AG04449 (cell line): ENCODE measurements around the gene ANXA4.

Source experiments
- CTCF ChIA-PET: fragments of 350-600 bp; formaldehyde crosslinking; extraction: SDS; loops from one replicate; lab custom pipeline; 2021; ENCODE audit warnings: antibody characterized with exemption; lab: Yijun Ruan, JAX
- POLR2A ChIA-PET: fragments of 400-600, 350-600 bp; formaldehyde crosslinking; extraction: SDS; loops from one replicate; lab custom pipeline; 2020; ENCODE audit warnings: antibody characterized with exemption, inconsistent platforms; lab: Yijun Ruan, JAX
- DNase-seq: peaks from one replicate; pipeline ENCODE4 v3.0.0-alpha.2; 2010; ENCODE audit warnings: low read depth, low spot score
- H3K4me3 ChIP-seq: 2 replicates; pipeline ENCODE4 v1.5.1; 2011; ENCODE audit warnings: low read depth, mild to moderate bottlenecking, control low read depth, low read length
- CTCF ChIP-seq: IDR thresholded peaks from one replicate; pipeline ENCODE4 v1.5.1; 2011; ENCODE audit warnings: mild to moderate bottlenecking, moderate library complexity, low read length, control low read depth, inconsistent platforms; ENCODE audit not compliant: insufficient read depth; ENCODE audit errors: missing control alignments

ANXA4 gene

GRCh38 chr2:69764286-69765095 lies 22.6 kb downstream of the ANXA4 start:
- TF ChIP-seq CTCF = no peak
- no peak overlapping the region for H3K4me3 ChIP-seq
- DNase-seq = no peak
- CTCF ChIA-PET = no interaction called here
- POLR2A ChIA-PET = no interaction called here

- H3K4me3 ChIP-seq = no peak overlapping the region
- no peak for TF ChIP-seq CTCF
- ChIA-PET POLR2A (no interaction called here), CTCF (no interaction called here)
- DNase-seq = no peak
Measured at GRCh38 chr2:69765096-69765380, 23.1 kb downstream of the ANXA4 start.

- no peak for TF ChIP-seq CTCF
- no peak overlapping the region for H3K4me3 ChIP-seq
- no peak for DNase-seq
- ChIA-PET CTCF (interaction anchor here (2.4 to 3.9 kb wide), 3 partner anchors 9 to 51 kb away, joined by 9 to 29 read pairs (median 17); no protein-coding TSS in a partner anchor), POLR2A (interaction anchor here (1.4 kb wide), 1 partner anchor 23 kb away, joined by 3 read pairs; no protein-coding TSS in a partner anchor)
Measured at GRCh38 chr2:69766014-69766413, 24.1 kb downstream of the ANXA4 start.

GRCh38 chr2:69767034-69767433 lies 25.1 kb downstream of the ANXA4 start:
- CTCF ChIA-PET = interaction anchor here (0.9 to 3.9 kb wide), 6 partner anchors 10 to 50 kb away, joined by 3 to 29 read pairs (median 7); no protein-coding TSS in a partner anchor
- peak; percentile 32 for TF ChIP-seq CTCF
- POLR2A ChIA-PET = interaction anchor here (1.4 kb wide), 1 partner anchor 24 kb away, joined by 3 read pairs; no protein-coding TSS in a partner anchor
- DNase-seq = no peak
- H3K4me3 ChIP-seq = no peak overlapping the region

GRCh38 chr2:69768235-69768634 lies 26.3 kb downstream of the ANXA4 start:
- DNase-seq = no peak
- no peak overlapping the region for H3K4me3 ChIP-seq
- no peak for TF ChIP-seq CTCF
- POLR2A ChIA-PET = no interaction called here
- CTCF ChIA-PET = interaction anchor here (1.3 to 3.9 kb wide), 7 partner anchors 11 to 53 kb away, joined by 3 to 29 read pairs (median 5); no protein-coding TSS in a partner anchor

GRCh38 chr2:69768789-69769188 lies 26.9 kb downstream of the ANXA4 start:
- no peak overlapping the region for H3K4me3 ChIP-seq
- ChIA-PET CTCF (interaction anchor here (1.3 to 3.9 kb wide), 4 partner anchors 18 to 53 kb away, joined by 3 to 29 read pairs (median 4); no protein-coding TSS in a partner anchor), POLR2A (no interaction called here)
- DNase-seq = no peak
- no peak for TF ChIP-seq CTCF
